ENCODE data around the gene B3GALT5. TPM values are rescaled to one million over a fixed set of nuclear protein-coding genes. Genes with fewer than 3 reads are reported as not detected.

B3GALT5 gene
- total and polyA plus RNA-seq, 2 experiments from 2014 or later = 3.1 to 7.0 TPM

- TF ChIP-seq EZH2 (IDR thresholded peaks at IDR 0.05; ENCODE audit: borderline replicate concordance) (no peak), CTCF (IDR thresholded peaks at IDR 0.05; ENCODE audit: poor library complexity) (no peak), EZH2phosphoT487 (IDR thresholded peaks at IDR 0.05; ENCODE audit: low read depth, severe bottlenecking, unreplicated experiment) (no peak)
- Histone ChIP-seq H3K27me3 (no peaks in the 10 kb centered on the region), H3K79me2 (no peaks in the 10 kb centered on the region), H3K9me3 (ENCODE audit: low read depth) (no peaks in the 10 kb centered on the region), H2AFZ (no peak overlapping the region), H3K27ac (no peak overlapping the region), H3K36me3 (replicated peaks; ENCODE audit: insufficient read depth, low read depth) (no peaks in the 10 kb centered on the region), H3K4me1 (ENCODE audit: insufficient read depth) (peaks cover 29% of the 10 kb centered on the region), H3K4me2 (no peak overlapping the region), H3K4me3 (no peak overlapping the region), H4K20me1 (ENCODE audit: insufficient read depth, poor library complexity, severe bottlenecking) (no peaks in the 10 kb centered on the region), H3K9me2 (replicated peaks; ENCODE audit: insufficient read depth) (no peaks in the 10 kb centered on the region)
- WGBS (ENCODE audit: low lambda C conversion rate, missing lambda C conversion rate) = 90% methylated on average over 9 of the region's 9 CpGs
- no peak for DNase-seq (ENCODE audit: low spot score)
These were observed 60.4 kb downstream of the B3GALT5 start for GRCh38 chr21:39673163-39673562.

GRCh38 chr21:39673736-39674135 is 61.0 kb downstream of the B3GALT5 start:
- H3K36me3 ChIP-seq (replicated peaks; ENCODE audit: insufficient read depth, low read depth) = no peaks in the 10 kb centered on the region
- 93% methylated on average over 11 of the region's 11 CpGs for WGBS (ENCODE audit: low lambda C conversion rate, missing lambda C conversion rate)
- no peak for DNase-seq (ENCODE audit: low spot score)
- H3K9me2 ChIP-seq (replicated peaks; ENCODE audit: insufficient read depth) = no peaks in the 10 kb centered on the region
- H3K79me2 ChIP-seq = no peaks in the 10 kb centered on the region
- H4K20me1 ChIP-seq (ENCODE audit: insufficient read depth, poor library complexity, severe bottlenecking) = no peaks in the 10 kb centered on the region
- H2AFZ ChIP-seq = no peak overlapping the region
- no peaks in the 10 kb centered on the region for H3K9me3 ChIP-seq (ENCODE audit: low read depth)
- no peak for TF ChIP-seq CTCF (IDR thresholded peaks at IDR 0.05; ENCODE audit: poor library complexity)
- no peak for TF ChIP-seq EZH2phosphoT487 (IDR thresholded peaks at IDR 0.05; ENCODE audit: low read depth, severe bottlenecking, unreplicated experiment)
- no peak for TF ChIP-seq EZH2 (IDR thresholded peaks at IDR 0.05; ENCODE audit: borderline replicate concordance)
- H3K4me2 ChIP-seq = no peak overlapping the region
- peaks cover 29% of the 10 kb centered on the region for H3K4me1 ChIP-seq (ENCODE audit: insufficient read depth)
- no peak overlapping the region for H3K27ac ChIP-seq
- H3K27me3 ChIP-seq = no peaks in the 10 kb centered on the region
- no peak overlapping the region for H3K4me3 ChIP-seq

- H3K36me3 ChIP-seq (replicated peaks; ENCODE audit: insufficient read depth, low read depth) = no peaks in the 10 kb centered on the region
- peak; percentile 31 for DNase-seq (ENCODE audit: low spot score)
- peaks cover 27% of the 10 kb centered on the region for H3K4me1 ChIP-seq (ENCODE audit: insufficient read depth)
- no peaks in the 10 kb centered on the region for H3K79me2 ChIP-seq
- no peaks in the 10 kb centered on the region for H3K9me3 ChIP-seq (ENCODE audit: low read depth)
- H4K20me1 ChIP-seq (ENCODE audit: insufficient read depth, poor library complexity, severe bottlenecking) = no peaks in the 10 kb centered on the region
- no peak overlapping the region for H3K4me3 ChIP-seq
- H3K27ac ChIP-seq = no peak overlapping the region
- TF ChIP-seq EZH2phosphoT487 (IDR thresholded peaks at IDR 0.05; ENCODE audit: low read depth, severe bottlenecking, unreplicated experiment) (no peak), EZH2 (IDR thresholded peaks at IDR 0.05; ENCODE audit: borderline replicate concordance) (no peak), CTCF (IDR thresholded peaks at IDR 0.05; ENCODE audit: poor library complexity) (no peak)
- no peak overlapping the region for H2AFZ ChIP-seq
- H3K4me2 ChIP-seq = no peak overlapping the region
- no peaks in the 10 kb centered on the region for H3K27me3 ChIP-seq
- WGBS (ENCODE audit: low lambda C conversion rate, missing lambda C conversion rate) = 67% methylated on average over 10 of the region's 10 CpGs
- no peaks in the 10 kb centered on the region for H3K9me2 ChIP-seq (replicated peaks; ENCODE audit: insufficient read depth)
These were observed 62.1 kb downstream of the B3GALT5 start for GRCh38 chr21:39674801-39675200.

- Histone ChIP-seq H3K79me2 (no peaks in the 10 kb centered on the region), H3K36me3 (replicated peaks; ENCODE audit: insufficient read depth, low read depth) (no peaks in the 10 kb centered on the region), H3K4me3 (no peak overlapping the region), H3K4me2 (peak overlapping the region; percentile 32), H2AFZ (no peak overlapping the region), H3K27me3 (no peaks in the 10 kb centered on the region), H3K9me3 (ENCODE audit: low read depth) (no peaks in the 10 kb centered on the region), H3K9me2 (replicated peaks; ENCODE audit: insufficient read depth) (no peaks in the 10 kb centered on the region), H3K27ac (peak overlapping the region; percentile 59), H3K4me1 (ENCODE audit: insufficient read depth) (peaks cover 24% of the 10 kb centered on the region), H4K20me1 (ENCODE audit: insufficient read depth, poor library complexity, severe bottlenecking) (no peaks in the 10 kb centered on the region)
- WGBS (ENCODE audit: low lambda C conversion rate, missing lambda C conversion rate) = 84% methylated on average over 12 of the region's 12 CpGs
- TF ChIP-seq EZH2phosphoT487 (IDR thresholded peaks at IDR 0.05; ENCODE audit: low read depth, severe bottlenecking, unreplicated experiment) (no peak), EZH2 (IDR thresholded peaks at IDR 0.05; ENCODE audit: borderline replicate concordance) (no peak), CTCF (IDR thresholded peaks at IDR 0.05; ENCODE audit: poor library complexity) (no peak)
- DNase-seq (ENCODE audit: low spot score) = no peak
These were observed 62.9 kb downstream of the B3GALT5 start for GRCh38 chr21:39675590-39675989.
